GM18909 (cell line): Measurements from ENCODE around the gene GUCA2A.

ENCODE experiments used
- ATAC-seq: cut with Tn5 transposase; IDR thresholded peaks from one replicate; pipeline ENCODE4 v1.9.1; 2021; ENCODE audit warnings: mild to moderate bottlenecking; ENCODE audit not compliant: unreplicated experiment, poor library complexity

The GUCA2A gene

DNA sequence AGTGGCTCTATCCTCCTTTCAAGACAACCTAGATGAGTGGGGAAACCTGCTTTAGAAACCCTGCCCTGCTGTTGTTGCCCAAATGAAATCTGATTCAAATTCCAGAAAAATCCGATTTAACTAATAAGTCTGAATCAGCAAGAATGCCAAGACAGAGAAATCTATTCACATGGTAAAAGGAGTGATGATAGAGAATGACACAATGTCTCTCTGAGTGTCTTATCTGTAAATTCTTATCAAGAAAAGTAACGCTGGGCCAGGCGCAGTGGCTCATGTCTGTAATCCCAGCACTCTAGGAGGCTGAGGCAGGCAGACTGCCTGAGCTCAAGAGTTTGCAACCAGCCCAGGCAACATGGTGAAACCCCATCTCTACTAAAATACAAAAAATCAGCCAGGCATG is 13.7 kb upstream of the GUCA2A start:
- no peak for ATAC-seq

DNA sequence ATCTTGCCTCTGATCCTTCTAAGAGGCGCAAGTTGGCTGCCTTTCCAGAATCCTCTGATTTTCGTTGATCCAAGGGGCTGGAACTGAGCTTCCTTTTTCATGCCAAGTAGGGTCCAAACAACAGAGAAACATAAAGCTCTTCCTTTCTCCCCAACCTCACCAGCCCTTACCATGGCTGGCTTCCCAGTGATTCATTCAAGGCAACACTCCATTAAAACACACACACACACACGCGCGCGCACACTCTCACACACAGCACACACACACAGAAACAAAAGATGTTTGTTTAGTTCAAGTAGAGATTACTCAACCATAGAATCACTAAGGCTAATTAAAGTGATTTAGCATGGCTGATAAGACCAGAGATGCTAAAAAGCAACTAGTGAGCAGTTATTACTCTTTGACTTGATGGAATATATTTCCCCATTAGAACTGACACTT is 13.0 kb upstream of the GUCA2A start:
- ATAC-seq = no peak

GRCh38 chr1:42176902-42177519 is 12.5 kb upstream of the GUCA2A start:
- no peak for ATAC-seq

DNA sequence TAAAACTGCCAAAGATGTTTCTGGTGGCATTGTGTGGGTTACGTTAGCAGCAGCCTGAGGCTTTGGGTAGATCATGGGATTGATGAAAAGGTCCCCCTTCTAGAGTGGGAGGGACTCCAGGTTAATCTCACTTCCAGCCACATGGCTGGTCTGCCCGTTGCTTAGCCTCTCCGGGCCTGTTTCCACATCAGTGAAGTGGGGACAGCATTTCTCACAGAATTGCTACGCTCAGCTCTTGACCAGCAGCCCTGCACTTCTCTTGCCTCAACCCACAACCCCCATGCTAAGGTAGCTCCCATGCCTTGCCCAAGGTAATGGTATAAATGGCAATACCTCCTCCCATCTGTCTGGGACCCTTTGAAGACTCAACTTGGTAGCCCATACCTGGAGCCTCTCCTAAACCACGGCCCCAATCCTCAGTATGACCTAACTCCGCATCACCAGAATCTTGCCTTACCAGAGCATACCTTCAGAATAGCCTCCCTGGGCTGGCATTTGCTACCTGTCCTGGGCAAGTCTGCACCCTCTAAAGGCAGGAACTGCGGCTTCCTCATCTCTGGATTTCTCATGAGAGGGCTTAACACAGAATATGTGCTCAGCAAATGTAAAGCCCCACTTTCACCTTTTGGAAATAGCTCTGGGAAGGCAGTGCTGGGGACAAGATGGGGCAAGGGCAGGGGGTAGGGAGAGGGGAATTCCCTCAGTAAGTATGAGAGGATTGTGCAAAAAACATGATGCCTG is 10.9 kb upstream of the GUCA2A start:
- ATAC-seq = no peak

DNA sequence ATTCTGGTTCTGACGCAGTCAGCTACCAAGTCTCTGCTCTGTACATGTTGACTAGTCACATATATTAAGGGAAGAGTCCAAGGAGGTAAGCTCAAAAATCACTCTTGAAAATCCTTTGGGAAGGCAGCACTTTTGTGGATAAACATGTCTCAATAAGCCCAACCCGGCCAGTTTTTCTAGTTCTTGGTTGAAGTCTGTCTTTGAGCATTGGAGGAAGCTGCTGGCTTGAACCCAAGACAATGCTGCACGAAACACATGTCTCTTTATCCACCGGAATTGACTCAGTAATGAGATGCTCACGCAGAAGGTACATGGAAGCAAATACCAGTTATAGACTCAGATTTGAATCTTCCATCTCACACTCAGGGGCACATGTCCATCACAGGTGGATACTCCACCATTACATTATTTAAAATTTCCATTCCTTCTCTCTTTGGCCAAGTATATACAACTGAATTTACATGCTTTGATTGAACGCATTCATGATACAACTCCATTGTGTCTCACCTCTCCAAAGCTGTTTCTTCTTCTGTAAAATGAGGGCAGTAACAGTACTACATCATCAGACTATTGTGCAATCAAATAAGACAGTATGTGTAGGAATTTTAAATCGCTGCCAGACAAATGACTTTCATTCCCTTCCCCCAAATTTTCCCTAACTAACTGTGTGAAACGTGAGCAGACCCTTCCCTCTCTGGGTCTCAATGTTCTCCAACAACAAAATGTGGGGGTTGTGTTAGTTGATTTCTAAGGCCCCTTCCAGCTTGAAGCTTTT is 9.6 kb upstream of the GUCA2A start:
- no peak for ATAC-seq

- ATAC-seq = no peak
Measured at GRCh38 chr1:42173155-42173933, 8.8 kb upstream of the GUCA2A start.

DNA sequence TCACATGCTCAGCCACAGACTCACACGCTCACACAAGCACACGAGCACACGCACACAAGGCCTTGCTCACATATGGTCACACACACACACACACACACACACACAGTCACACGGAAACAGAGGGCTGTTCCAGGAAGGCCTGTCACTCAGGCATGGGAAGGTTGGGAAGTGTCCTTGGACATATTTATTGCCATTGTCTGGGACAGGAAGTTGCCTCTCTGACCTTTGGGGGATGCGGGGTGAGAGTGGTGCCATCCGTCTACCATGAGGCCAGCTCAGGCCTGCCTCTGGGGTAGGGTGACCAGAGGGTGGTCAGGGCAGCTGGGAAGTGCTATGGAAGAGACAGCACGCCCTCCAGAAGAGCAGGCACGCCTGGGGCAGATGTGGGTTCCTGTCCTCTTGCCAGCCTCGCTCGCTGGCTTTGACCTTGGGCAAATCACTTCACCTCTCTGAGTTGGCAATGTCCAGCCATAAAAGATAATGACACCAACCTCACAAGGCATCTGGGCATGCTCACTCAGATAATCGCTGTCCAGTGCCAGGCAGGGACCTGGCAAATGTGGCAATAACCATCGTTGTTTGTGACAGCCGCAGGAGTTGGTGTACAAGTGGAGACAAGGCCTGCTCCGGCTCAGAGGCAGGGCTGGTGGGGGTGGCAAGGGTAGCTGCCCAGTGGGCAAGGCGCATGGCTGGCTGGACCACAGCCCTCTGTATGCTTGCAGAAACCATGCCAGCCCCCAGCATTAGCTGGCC is 8.0 kb upstream of the GUCA2A start:
- ATAC-seq = no peak

GRCh38 chr1:42171679-42172266 is 7.2 kb upstream of the GUCA2A start:
- ATAC-seq = no peak

DNA sequence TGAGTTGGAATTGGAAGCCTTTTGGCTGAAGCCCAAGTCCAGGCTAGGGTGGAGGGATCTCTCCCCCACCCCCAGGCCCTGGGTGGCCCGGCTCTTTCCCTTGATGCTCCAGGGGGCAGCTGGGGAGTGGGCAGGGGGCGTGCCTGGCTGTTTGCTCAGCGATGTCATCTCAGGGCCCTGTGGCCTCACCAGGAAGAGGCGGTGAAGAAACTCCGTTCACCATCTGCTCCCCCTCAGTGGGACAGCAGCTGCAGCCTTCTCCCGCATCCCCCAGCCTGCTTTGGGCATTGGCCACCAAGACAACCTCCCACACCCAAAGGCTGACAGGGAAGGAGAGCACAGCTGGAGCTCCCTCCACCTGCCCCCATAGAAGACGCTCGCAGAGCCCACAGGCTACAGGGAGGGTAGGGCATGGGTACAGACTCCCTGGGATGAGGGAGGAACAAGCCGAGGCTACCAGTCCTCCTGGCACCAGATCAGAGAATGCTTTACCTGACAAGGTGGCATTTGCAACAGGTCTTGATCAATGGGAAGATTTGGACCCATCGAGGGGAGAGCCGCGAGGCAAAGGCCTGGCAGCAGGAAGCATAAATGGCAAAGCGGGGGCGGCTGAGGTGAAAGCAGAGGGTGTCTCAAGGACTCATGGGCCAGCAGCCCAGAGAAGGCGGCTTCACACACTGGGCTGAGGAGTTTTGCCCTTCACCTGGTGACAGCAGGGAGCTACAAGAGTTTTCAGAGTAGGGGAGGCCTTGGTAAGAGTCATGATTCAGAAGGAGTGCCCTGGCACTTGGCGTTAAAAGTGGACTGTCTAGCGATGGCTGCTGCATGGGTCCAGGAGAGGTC is 6.5 kb upstream of the GUCA2A start:
- ATAC-seq = no peak

GRCh38 chr1:42168763-42169162 is 4.2 kb upstream of the GUCA2A start:
- no peak for ATAC-seq

DNA sequence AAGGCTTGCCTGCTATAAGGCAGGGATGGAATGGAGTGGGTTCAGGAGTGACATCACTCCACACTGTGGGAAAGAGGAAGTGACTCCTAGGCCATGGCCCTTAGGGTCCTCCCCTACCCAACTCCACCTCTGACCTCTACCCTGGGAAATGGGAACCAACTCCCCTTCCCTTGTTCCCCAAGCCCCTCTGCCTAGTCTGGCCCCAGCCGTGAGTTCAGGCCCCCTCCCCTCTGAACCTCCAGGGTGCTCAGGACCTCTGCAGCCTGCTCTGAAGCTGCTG is 3.8 kb upstream of the GUCA2A start:
- no peak for ATAC-seq

- no peak for ATAC-seq
Measured at GRCh38 chr1:42167611-42168390, 3.3 kb upstream of the GUCA2A start.

DNA sequence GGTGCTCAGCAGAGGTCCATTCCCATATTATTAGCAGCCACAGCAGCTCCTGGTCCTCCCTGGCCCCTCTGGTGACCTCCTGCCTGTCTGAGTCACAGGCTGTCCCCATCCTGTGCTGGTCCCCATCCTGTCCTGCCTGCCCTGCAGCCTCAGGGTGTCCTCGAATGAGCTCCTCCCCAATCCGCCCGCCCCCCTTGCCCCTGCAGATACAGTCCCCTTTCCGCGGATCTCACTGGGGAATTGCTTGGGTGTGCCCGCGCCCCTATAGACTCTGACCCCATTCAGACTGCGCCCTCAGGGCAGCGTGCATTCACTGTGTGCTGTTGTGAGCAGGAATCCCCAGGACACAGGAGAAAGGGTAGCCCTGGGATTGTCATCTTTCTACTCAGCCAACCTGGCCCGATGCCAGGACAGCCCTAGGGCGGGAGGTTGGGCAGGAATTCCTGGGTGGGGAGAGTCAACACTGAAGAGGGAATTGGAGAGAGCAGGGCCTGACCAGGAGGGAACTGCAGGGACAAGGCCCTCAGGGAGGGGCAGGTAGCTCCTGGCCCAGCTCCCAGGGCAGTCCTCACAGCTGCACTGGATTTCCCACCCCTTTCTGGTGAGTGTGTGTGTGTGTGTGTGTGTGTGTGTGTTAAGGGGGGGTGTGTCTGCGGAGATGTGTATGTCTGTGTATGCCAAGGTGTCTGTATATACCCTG is 1.1 kb upstream of the GUCA2A start:
- no peak for ATAC-seq

DNA sequence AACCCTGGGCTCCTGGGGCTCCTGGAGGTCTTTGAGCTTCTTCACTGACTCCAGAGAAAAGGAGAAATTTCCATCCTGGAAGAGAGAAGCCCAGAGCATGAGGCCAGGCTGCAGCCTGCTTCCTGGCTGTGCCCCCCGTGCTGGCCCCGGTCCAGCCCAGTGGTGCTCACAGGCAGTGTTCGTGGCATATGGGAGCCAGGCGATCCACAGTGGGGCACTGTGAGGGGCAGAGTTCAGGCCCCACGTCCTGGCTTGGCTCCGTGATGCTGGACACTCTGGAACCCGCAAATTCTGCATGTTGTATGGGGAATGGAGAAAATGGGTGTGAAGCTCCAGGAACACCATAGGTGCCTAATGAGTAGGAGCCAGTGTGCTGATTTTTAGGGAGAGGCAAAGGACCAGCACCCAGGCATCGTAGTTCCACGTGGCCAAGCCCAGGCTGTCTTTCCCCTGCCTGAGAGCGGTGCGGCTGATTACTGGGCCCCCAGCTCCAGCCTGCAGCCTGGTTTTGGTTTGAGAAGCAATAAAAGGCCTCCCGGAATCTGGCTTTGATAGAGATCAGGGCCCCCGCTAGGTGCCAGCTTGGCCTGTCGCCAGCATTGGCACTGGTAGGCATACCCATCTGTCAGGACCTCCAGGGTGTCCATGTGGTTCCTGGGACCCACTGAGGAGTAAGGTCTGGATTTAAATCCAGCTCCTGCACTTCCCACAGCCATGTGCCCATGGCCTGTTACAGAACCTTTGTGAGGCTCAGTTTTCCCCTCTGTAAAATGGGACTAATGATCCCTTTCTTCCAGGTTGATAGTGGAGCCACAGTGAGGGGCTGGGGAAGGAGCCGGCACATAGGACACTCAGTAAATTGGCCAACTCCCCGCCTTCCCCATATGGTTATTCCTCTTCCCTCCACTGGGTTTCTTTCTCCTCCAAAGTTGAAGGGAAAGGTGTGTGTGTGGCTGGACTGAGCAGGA is 725 bp downstream of the GUCA2A start:
- no peak for ATAC-seq

DNA sequence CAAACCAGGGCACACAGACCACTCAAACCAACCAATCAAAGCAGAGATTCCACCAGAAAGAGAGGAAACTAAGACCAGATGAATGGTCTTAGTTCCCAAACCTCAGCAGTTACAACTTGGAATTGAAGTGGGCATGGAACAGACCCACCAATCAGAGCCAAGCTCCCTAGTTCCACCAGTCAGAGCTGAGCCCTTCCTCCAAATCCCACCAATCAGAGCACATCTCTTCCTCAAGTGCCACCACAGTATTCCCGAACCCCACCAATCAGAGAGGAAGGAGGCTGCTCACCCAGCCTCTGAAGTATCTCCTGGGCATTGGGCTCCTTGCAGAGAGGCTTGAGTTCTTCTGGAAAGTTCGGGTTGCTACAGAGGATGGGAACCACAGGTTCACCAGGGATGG is 1.4 kb downstream of the GUCA2A start:
- ATAC-seq = no peak

- ATAC-seq = no peak
Measured at GRCh38 chr1:42162181-42162580, 2.4 kb downstream of the GUCA2A start.
